Endothelial cell (in vitro differentiated cells): ENCODE results near the gene LHFPL3. TPM values are rescaled to one million over a fixed set of nuclear protein-coding genes. Genes with fewer than 3 reads are reported as not detected.

Experiments used
- DNase-seq: peaks from one replicate; pipeline ENCODE4 v3.0.0; 2021; ENCODE audit warnings: low spot score
- H3K27ac Mint-ChIP-seq: one replicate; pipeline ENCODE4 v1.8.0; 2021; ENCODE audit warnings: mixed read lengths, inconsistent platforms; ENCODE audit not compliant: unreplicated experiment
- H3K27me3 Mint-ChIP-seq: one replicate; pipeline ENCODE4 v1.8.0; 2021; ENCODE audit warnings: mild to moderate bottlenecking, moderate library complexity, mixed read lengths, inconsistent platforms; ENCODE audit not compliant: unreplicated experiment
- H3K36me3 Mint-ChIP-seq: one replicate; pipeline ENCODE4 v1.8.0; 2021; ENCODE audit warnings: mild to moderate bottlenecking, low read depth, mixed read lengths, inconsistent platforms; ENCODE audit not compliant: unreplicated experiment
- H3K4me1 Mint-ChIP-seq: one replicate; pipeline ENCODE4 v1.8.0; 2021; ENCODE audit warnings: mild to moderate bottlenecking, mixed read lengths, inconsistent platforms; ENCODE audit not compliant: unreplicated experiment
- H3K4me3 Mint-ChIP-seq: one replicate; pipeline ENCODE4 v1.8.0; 2021; ENCODE audit warnings: mild to moderate bottlenecking, mixed read lengths, inconsistent platforms; ENCODE audit not compliant: unreplicated experiment
- H3K9me3 Mint-ChIP-seq: one replicate; pipeline ENCODE4 v1.8.0; 2021; ENCODE audit warnings: mixed read lengths, inconsistent platforms; ENCODE audit not compliant: unreplicated experiment
- total RNA-seq: library from RNA; stranded (reverse); fragmentation: NEBNext Ultra II Directional; extraction: Animal tissue kit (Norgen Biotek cat#: 25700); gene quantifications from one replicate; pipeline ENCODE4 v1.2.1, GENCODE V29; 2021; ENCODE audit not compliant: unreplicated experiment
- TF ChIP-seq, protein P1 (sequence below): fragments of 200-600 bp; sonication (generic); IDR thresholded peaks from one replicate; pipeline ENCODE4 v1.5.0; 2021; ENCODE audit warnings: antibody characterized with exemption; ENCODE audit not compliant: unreplicated experiment

The LHFPL3 gene
- total RNA-seq, 1 donor from 2014 or later: not detected

- no peak overlapping the region for H3K27ac Mint-ChIP-seq
- no peak overlapping the region for H3K4me3 Mint-ChIP-seq
- TF ChIP-seq, protein P1, sequence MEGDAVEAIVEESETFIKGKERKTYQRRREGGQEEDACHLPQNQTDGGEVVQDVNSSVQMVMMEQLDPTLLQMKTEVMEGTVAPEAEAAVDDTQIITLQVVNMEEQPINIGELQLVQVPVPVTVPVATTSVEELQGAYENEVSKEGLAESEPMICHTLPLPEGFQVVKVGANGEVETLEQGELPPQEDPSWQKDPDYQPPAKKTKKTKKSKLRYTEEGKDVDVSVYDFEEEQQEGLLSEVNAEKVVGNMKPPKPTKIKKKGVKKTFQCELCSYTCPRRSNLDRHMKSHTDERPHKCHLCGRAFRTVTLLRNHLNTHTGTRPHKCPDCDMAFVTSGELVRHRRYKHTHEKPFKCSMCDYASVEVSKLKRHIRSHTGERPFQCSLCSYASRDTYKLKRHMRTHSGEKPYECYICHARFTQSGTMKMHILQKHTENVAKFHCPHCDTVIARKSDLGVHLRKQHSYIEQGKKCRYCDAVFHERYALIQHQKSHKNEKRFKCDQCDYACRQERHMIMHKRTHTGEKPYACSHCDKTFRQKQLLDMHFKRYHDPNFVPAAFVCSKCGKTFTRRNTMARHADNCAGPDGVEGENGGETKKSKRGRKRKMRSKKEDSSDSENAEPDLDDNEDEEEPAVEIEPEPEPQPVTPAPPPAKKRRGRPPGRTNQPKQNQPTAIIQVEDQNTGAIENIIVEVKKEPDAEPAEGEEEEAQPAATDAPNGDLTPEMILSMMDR: no peak
- H3K36me3 Mint-ChIP-seq: no peaks in the 10 kb centered on the region
- H3K4me1 Mint-ChIP-seq: peaks cover 7% of the 10 kb centered on the region
- no peaks in the 10 kb centered on the region for H3K9me3 Mint-ChIP-seq
- no peaks in the 10 kb centered on the region for H3K27me3 Mint-ChIP-seq
- no peak for DNase-seq
Measured at GRCh38 chr7:104886651-104887050, 558.2 kb downstream of the LHFPL3 start.

DNA sequence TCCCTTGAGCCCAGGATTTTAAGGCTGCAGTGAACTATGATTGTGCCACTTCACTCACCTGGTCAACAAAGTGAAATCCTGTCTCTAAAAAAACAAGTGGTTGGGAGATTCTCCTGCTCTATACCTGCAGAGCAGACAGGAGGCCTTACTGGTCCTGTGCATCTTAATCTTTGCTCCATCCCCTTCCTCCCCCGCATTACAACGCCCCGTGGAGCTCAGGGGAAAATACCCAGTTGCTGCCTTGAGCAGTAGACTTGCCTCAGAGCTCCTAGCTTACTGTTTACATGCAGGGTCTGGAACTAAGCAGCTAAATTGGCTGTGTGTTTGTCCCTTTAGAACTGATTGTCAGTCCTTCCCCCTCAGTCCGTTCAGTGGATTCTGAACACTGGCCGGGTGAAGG lies 561.8 kb downstream of the LHFPL3 start:
- Mint-ChIP-seq H3K27ac (no peak overlapping the region), H3K4me1 (no peaks in the 10 kb centered on the region), H3K4me3 (no peak overlapping the region), H3K27me3 (no peaks in the 10 kb centered on the region), H3K9me3 (no peaks in the 10 kb centered on the region), H3K36me3 (no peaks in the 10 kb centered on the region)
- DNase-seq: no peak
- TF ChIP-seq, protein P1: no peak

GRCh38 chr7:104891949-104892348 lies 563.5 kb downstream of the LHFPL3 start:
- no peak overlapping the region for H3K4me3 Mint-ChIP-seq
- TF ChIP-seq, protein P1: no peak
- no peak overlapping the region for H3K27ac Mint-ChIP-seq
- H3K36me3 Mint-ChIP-seq: no peaks in the 10 kb centered on the region
- H3K4me1 Mint-ChIP-seq: no peaks in the 10 kb centered on the region
- no peaks in the 10 kb centered on the region for H3K9me3 Mint-ChIP-seq
- no peak for DNase-seq
- no peaks in the 10 kb centered on the region for H3K27me3 Mint-ChIP-seq

DNA sequence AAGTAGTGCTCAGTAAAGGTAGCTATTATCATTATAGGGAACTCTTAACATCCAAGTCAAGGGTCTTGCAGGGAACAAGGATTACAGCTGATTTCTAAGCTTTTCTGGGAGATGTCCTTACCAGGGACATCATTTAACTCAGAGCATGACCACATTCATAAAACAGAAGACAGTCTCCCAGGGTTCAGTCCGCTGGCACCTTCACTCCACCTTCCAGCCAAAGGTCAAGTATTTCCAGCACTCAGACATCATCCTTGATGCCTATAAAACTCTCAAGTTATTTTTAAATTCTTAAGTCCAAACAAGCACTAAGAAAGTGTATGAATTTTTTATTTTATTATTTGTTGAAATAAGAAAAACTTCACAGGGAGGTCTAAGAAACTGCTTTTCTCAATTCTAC lies 565.9 kb downstream of the LHFPL3 start:
- TF ChIP-seq, protein P1: no peak
- no peaks in the 10 kb centered on the region for H3K4me1 Mint-ChIP-seq
- no peaks in the 10 kb centered on the region for H3K36me3 Mint-ChIP-seq
- H3K27ac Mint-ChIP-seq: no peak overlapping the region
- no peaks in the 10 kb centered on the region for H3K27me3 Mint-ChIP-seq
- no peaks in the 10 kb centered on the region for H3K9me3 Mint-ChIP-seq
- no peak overlapping the region for H3K4me3 Mint-ChIP-seq
- DNase-seq: no peak

- H3K4me3 Mint-ChIP-seq: no peak overlapping the region
- TF ChIP-seq, protein P1: no peak
- H3K9me3 Mint-ChIP-seq: no peaks in the 10 kb centered on the region
- H3K27ac Mint-ChIP-seq: no peak overlapping the region
- no peaks in the 10 kb centered on the region for H3K36me3 Mint-ChIP-seq
- no peaks in the 10 kb centered on the region for H3K27me3 Mint-ChIP-seq
- no peak for DNase-seq
- H3K4me1 Mint-ChIP-seq: no peaks in the 10 kb centered on the region
Measured at GRCh38 chr7:104894726-104895521, 566.5 kb downstream of the LHFPL3 start.
